GM12878 (cell line): ENCODE measurements around the gene UCHL5. TPM values are rescaled to one million over a fixed set of nuclear protein-coding genes. Genes with fewer than 3 reads are reported as not detected.

ENCODE experiments used
- BACH1 ChIP-seq: fragments of 450-650 bp; IDR thresholded peaks from 2 replicates; pipeline ENCODE4 v1.6.1; 2017; ENCODE audit warnings: mild to moderate bottlenecking, borderline replicate concordance
- CHD2 ChIP-seq: IDR thresholded peaks from 2 replicates; pipeline ENCODE4 v1.6.1; 2011; ENCODE audit warnings: low read depth, low read length, improper control_type of control experiment, borderline replicate concordance
- CREB1 ChIP-seq: IDR thresholded peaks from 2 replicates; pipeline ENCODE4 v1.6.1; 2012; ENCODE audit warnings: low read depth, mild to moderate bottlenecking, inconsistent platforms
- JUNB ChIP-seq: IDR thresholded peaks from 2 replicates; pipeline ENCODE4 v1.6.1; 2016; ENCODE audit warnings: antibody characterized with exemption, mild to moderate bottlenecking
- MEF2A ChIP-seq: IDR thresholded peaks from 2 replicates; pipeline ENCODE4 v1.6.1; 2011; ENCODE audit warnings: low read depth, mild to moderate bottlenecking, low read length, moderate library complexity; ENCODE audit not compliant: insufficient read depth
- STAT1 ChIP-seq: fragments of 450-650 bp; conservative IDR thresholded peaks from 2 replicates; pipeline ENCODE4 v1.6.1; 2014; ENCODE audit warnings: antibody characterized with exemption, mild to moderate bottlenecking
- TBL1XR1 ChIP-seq: IDR thresholded peaks from 2 replicates; pipeline ENCODE4 v1.6.1; 2012; ENCODE audit warnings: low read depth, low read length, improper control_type of control experiment
- TCF7 ChIP-seq: IDR thresholded peaks from 2 replicates; pipeline ENCODE4 v1.6.1; 2014; ENCODE audit warnings: antibody characterized with exemption, borderline replicate concordance
- ZSCAN29 ChIP-seq: fragments of 450-650 bp; IDR thresholded peaks from 2 replicates; pipeline ENCODE4 v1.6.1; 2017; ENCODE audit warnings: mild to moderate bottlenecking, moderate library complexity
- polyA plus RNA-seq, 11 experiments: library from polyadenylated mRNA; depleted of rRNA in 4 of 11; unstranded in 6 of 11; stranded (reverse) in 5 of 11; fragments of >200 nt; fragmentation: Nextera tagmentation in 4 of 11; fragmentation: Illumina TruSeq in 1 of 11; extraction: Ambion mirVana in 4 of 11; extraction: Trizol in 1 of 11; gene quantifications; 1 replicate in 1 of 11; 2 replicates in 10 of 11; pipeline versions ENCODE4 v1.2.1 to v1.2.3, GENCODE V29; 2011 to 2016; ENCODE audit warnings: inconsistent platforms in 2 of 11, missing spikeins in 2 of 11, low read depth in 1 of 11
- total RNA-seq, 4 experiments: library from RNA; depleted of rRNA in 3 of 4; stranded (reverse); fragments of >200 nt in 3 of 4; fragmentation: Illumina TruSeq in 1 of 4; extraction: Trizol in 1 of 4; gene quantifications; 2 replicates each; pipeline versions ENCODE4 v1.2.1 to v1.2.3, GENCODE V29; 2013 to 2021
- TF ChIP-seq, protein P1 (sequence below): fragments of 450-650 bp; IDR thresholded peaks from 2 replicates; pipeline ENCODE4 v1.6.1; 2016; ENCODE audit warnings: mild to moderate bottlenecking
- TF ChIP-seq, protein P2 (sequence below): fragments of 450-650 bp; IDR thresholded peaks from 2 replicates; pipeline ENCODE4 v1.6.1; 2016; ENCODE audit warnings: mild to moderate bottlenecking

Gene UCHL5
- total and polyA plus RNA-seq, 10 of the 15 experiments (the other 5 are each of a cell fraction or from before 2014, with no cell fraction given) = 30.1 to 179 (median 60.1) TPM

DNA sequence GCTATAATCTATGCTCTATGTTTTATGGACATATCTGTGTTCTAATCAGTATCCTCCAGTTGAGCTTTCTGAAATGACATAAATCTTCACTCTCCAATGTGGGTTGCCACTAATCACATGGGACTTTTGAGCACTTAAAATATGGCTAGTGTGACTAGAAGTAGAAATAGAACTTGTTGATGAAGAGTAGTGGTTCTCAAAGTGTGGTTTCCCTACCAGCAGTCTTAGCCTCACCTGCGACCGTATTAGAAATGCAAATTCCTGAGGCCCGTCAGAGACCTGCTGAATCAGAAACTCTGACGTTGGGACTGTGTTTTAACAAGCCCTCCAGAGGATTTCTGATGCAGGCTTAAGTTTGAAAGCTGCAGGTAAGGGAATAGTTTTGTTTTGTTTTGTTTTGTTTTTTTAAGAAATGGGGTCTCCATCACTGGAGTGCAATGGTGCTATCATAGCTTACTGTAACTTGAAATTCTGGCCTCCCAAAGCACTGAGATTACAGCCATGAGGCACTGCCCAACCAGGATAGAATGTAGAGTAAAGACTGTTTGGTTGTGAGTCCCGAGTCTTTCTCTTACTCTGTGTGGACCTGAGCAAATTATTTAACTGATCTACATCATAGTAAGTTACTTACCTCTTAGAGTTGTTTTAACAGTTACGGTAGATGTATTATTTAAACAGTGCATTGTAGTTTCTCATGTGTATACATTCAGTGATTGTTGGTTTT is 24.4 kb upstream of the UCHL5 start (continued):
- TF ChIP-seq, protein P1, sequence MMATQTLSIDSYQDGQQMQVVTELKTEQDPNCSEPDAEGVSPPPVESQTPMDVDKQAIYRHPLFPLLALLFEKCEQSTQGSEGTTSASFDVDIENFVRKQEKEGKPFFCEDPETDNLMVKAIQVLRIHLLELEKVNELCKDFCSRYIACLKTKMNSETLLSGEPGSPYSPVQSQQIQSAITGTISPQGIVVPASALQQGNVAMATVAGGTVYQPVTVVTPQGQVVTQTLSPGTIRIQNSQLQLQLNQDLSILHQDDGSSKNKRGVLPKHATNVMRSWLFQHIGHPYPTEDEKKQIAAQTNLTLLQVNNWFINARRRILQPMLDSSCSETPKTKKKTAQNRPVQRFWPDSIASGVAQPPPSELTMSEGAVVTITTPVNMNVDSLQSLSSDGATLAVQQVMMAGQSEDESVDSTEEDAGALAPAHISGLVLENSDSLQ = peak; percentile 25; the same call in 1 of the 2 replicates
- TF ChIP-seq STAT1 = no peak
- peak; percentile 62; the same call in 1 of the 2 replicates for TF ChIP-seq CHD2
- TF ChIP-seq ZSCAN29 = no peak
- no peak for TF ChIP-seq BACH1
- TF ChIP-seq, protein P2, sequence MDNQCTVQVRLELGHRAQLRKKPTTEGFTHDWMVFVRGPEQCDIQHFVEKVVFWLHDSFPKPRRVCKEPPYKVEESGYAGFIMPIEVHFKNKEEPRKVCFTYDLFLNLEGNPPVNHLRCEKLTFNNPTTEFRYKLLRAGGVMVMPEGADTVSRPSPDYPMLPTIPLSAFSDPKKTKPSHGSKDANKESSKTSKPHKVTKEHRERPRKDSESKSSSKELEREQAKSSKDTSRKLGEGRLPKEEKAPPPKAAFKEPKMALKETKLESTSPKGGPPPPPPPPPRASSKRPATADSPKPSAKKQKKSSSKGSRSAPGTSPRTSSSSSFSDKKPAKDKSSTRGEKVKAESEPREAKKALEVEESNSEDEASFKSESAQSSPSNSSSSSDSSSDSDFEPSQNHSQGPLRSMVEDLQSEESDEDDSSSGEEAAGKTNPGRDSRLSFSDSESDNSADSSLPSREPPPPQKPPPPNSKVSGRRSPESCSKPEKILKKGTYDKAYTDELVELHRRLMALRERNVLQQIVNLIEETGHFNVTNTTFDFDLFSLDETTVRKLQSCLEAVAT = 0 out of 2 replicates have a peak, but pooled peaks have one; percentile 20
- TF ChIP-seq CREB1 = peak; percentile 61; the same call in 1 of the 2 replicates
- TF ChIP-seq JUNB = 0 out of 2 replicates have a peak, but pooled peaks have one; percentile 3
- no peak for TF ChIP-seq TCF7
- TF ChIP-seq MEF2A = no peak
- TF ChIP-seq TBL1XR1 = 0 out of 2 replicates have a peak, but pooled peaks have one; percentile 32
